Thoracic aorta (tissue), 2 donors: Measurements from ENCODE around the gene SPECC1L. TPM values are rescaled to one million over a fixed set of nuclear protein-coding genes. Genes with fewer than 3 reads are reported as not detected.
"Not testable (repeated sequence)": the region's sequence is repeated elsewhere in the genome, so short reads cannot be mapped to it uniquely, and the experiment has no call there.

Experiments used
- ATAC-seq: fragments of 150-250 bp; one replicate; pipeline ENCODE4 v1.8.0; 2017; ENCODE audit warnings: low read depth; ENCODE audit not compliant: insufficient number of reproducible peaks, low FRiP score
- DNase-seq: peaks from one replicate; pipeline ENCODE4 v3.0.0-alpha.2; 2020; ENCODE audit warnings: low spot score
- H3K27ac ChIP-seq, 2 donors: fragments of 200-600 bp; sonication (generic); 1 replicate in 1 of 2; 2 replicates in 1 of 2; pipeline ENCODE4 v1.5.1; 2016; ENCODE audit warnings: mild to moderate bottlenecking in 2 of 2, moderate library complexity in 2 of 2
- H3K27me3 ChIP-seq: fragments of 200-600 bp; sonication (generic); replicated peaks from 2 replicates; pipeline ENCODE4 v1.6.0; 2016; ENCODE audit warnings: mild to moderate bottlenecking; ENCODE audit not compliant: insufficient read depth
- H3K36me3 ChIP-seq: fragments of 200-600 bp; sonication (generic); one replicate; pipeline ENCODE4 v1.5.1; 2016
- H3K4me1 ChIP-seq, 2 donors: fragments of 200-600 bp; sonication (generic); 1 replicate in 1 of 2; 2 replicates in 1 of 2; pipeline versions ENCODE4 v1.5.1 to v1.6.0; 2016; ENCODE audit warnings: low read depth in 2 of 2, mild to moderate bottlenecking in 1 of 2; ENCODE audit not compliant: control insufficient read depth in 1 of 2
- H3K4me3 ChIP-seq: fragments of 200-600 bp; sonication (generic); 2 replicates; pipeline ENCODE4 v1.5.1; 2016; ENCODE audit warnings: mild to moderate bottlenecking
- H3K9me3 ChIP-seq: fragments of 200-600 bp; sonication (generic); 2 replicates; pipeline ENCODE4 v1.5.1; 2016
- CTCF ChIP-seq: fragments of 200-600 bp; sonication (generic); IDR thresholded peaks from one replicate; pipeline ENCODE4 v1.5.1; 2019; ENCODE audit warnings: antibody characterized with exemption
- total RNA-seq, 2 donors: library from RNA; depleted of rRNA; stranded (reverse); fragments of >200 nt; gene quantifications; one replicate each; pipeline versions ENCODE4 v1.1.0 to v1.2.3, GENCODE V29; 2016

Gene SPECC1L
- total RNA-seq, 2 donors from 2014 or later, result 49.4 to 50.0 TPM

- H3K9me3 ChIP-seq, result no peaks in the 10 kb centered on the region
- DNase-seq (no peak), ATAC-seq (no peak)
- peak overlapping the region; percentile 53 for H3K4me3 ChIP-seq
- H3K36me3 ChIP-seq, result no peaks in the 10 kb centered on the region
- H3K27ac ChIP-seq, result peak overlapping the region; percentile 20 to 63
- H3K4me1 ChIP-seq, result peaks cover 30 to 46% of the 10 kb centered on the region in 2 donors
- TF ChIP-seq CTCF, result no peak
- no peaks in the 10 kb centered on the region for H3K27me3 ChIP-seq
These were observed 26.4 kb upstream of the SPECC1L start for GRCh38 chr22:24244144-24244787.

GRCh38 chr22:24245030-24245431 is 25.6 kb upstream of the SPECC1L start, which contains the start of gene GGT5:
TSS of gene GGT5 (minus strand) at chr22:24245082. CDS start at chr22:24244725, 357 bp downstream.
- H3K36me3 ChIP-seq, H3K27me3 ChIP-seq, ATAC-seq, H3K9me3 ChIP-seq, DNase-seq: not testable (repeated sequence)
- Histone ChIP-seq H3K4me1 (peaks cover 30 to 46% of the 10 kb centered on the region in 2 donors), H3K4me3 (peak within 1 kb of the TSS; percentile 53), H3K27ac (peak within 1 kb of the TSS; percentile 78 to 83)

GRCh38 chr22:24245584-24246561 is 24.8 kb upstream of the SPECC1L start:
- H3K9me3 ChIP-seq, H3K36me3 ChIP-seq, H3K27me3 ChIP-seq: not testable (repeated sequence)
- Histone ChIP-seq H3K27ac (peak overlapping the region; percentile 78 to 89), H3K4me3 (peak overlapping the region; percentile 40), H3K4me1 (peaks cover 30 to 46% of the 10 kb centered on the region in 2 donors)
- DNase-seq, result peak; percentile 49
- ATAC-seq, result peak; percentile 55

GRCh38 chr22:24247011-24247507 is 23.6 kb upstream of the SPECC1L start:
- no peak for TF ChIP-seq CTCF
- Histone ChIP-seq H3K27ac (peak overlapping the region; percentile 68 to 89), H3K36me3 (no peaks in the 10 kb centered on the region), H3K27me3 (no peaks in the 10 kb centered on the region), H3K4me3 (no peak overlapping the region), H3K9me3 (no peaks in the 10 kb centered on the region), H3K4me1 (peaks cover 30 to 46% of the 10 kb centered on the region in 2 donors)
- ATAC-seq (no peak), DNase-seq (no peak)

- peak overlapping the region; percentile 68 to 89 for H3K27ac ChIP-seq
- H3K27me3 ChIP-seq, result no peaks in the 10 kb centered on the region
- peak; percentile 90 for TF ChIP-seq CTCF
- H3K9me3 ChIP-seq, result no peaks in the 10 kb centered on the region
- peak overlapping the region; percentile 20 for H3K4me3 ChIP-seq
- DNase-seq (peak; percentile 87), ATAC-seq (peak; percentile 96)
- no peaks in the 10 kb centered on the region for H3K36me3 ChIP-seq
- H3K4me1 ChIP-seq, result peaks cover 28 to 45% of the 10 kb centered on the region in 2 donors
These were observed 22.9 kb upstream of the SPECC1L start for GRCh38 chr22:24247564-24248344.

GRCh38 chr22:24248611-24249010 is 22.0 kb upstream of the SPECC1L start:
- H3K27ac ChIP-seq, DNase-seq, H3K27me3 ChIP-seq, H3K9me3 ChIP-seq, H3K36me3 ChIP-seq, H3K4me3 ChIP-seq, ATAC-seq: not testable (repeated sequence)
- peaks cover 24 to 39% of the 10 kb centered on the region in 2 donors for H3K4me1 ChIP-seq

GRCh38 chr22:24249413-24249812 is 21.2 kb upstream of the SPECC1L start:
- not testable (repeated sequence) for H3K9me3 ChIP-seq, DNase-seq, H3K4me3 ChIP-seq, ATAC-seq, H3K27me3 ChIP-seq, H3K27ac ChIP-seq, H3K36me3 ChIP-seq
- H3K4me1 ChIP-seq, result peaks cover 22 to 33% of the 10 kb centered on the region in 2 donors

GRCh38 chr22:24251286-24251685 is 19.3 kb upstream of the SPECC1L start:
- DNase-seq, ATAC-seq: not testable (repeated sequence)

More at GRCh38 chr22:24251286-24251685, 19.3 kb upstream of the SPECC1L start:
- H3K27me3 ChIP-seq, H3K9me3 ChIP-seq, H3K4me3 ChIP-seq, H3K27ac ChIP-seq, H3K36me3 ChIP-seq: not testable (repeated sequence)
- peaks cover 11 to 16% of the 10 kb centered on the region in 2 donors for H3K4me1 ChIP-seq
